Activated CD4-positive, alpha-beta T cell treated with anti-CD3 and anti-CD28 coated beads, Interleukin-10, Interleukin-2, amounts not matched to agents 100 ng/mL and 50 ng/mL, durations not matched to agents 16 hours and 8 hours (primary cell): ENCODE measurements around the gene ZNF814.
"Not testable (repeated sequence)": the region's sequence is repeated elsewhere in the genome, so short reads cannot be mapped to it uniquely, and the experiment has no call there.

Experiments
- DNase-seq: peaks from one replicate; pipeline ENCODE4 v3.0.0-alpha.2; 2020

The ZNF814 gene

DNA sequence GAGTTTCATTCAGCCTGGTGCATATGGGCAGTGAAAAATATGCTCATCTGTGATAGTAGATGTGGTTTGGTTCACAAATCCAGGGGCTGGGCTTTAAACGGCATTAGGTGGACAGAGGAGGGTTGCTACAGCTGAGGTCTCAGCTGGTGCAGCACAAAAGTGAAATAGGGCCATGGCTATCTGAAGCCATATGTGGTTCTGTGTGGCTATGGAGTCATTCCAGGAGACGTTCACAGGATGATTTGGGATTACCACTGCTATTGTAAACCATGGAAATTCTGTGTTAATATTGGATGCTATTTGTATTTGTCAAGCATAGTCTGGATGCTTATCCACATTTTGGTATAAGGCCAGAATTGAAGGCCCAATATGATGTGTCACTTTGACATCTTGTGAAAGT, 34.7 kb downstream of the ZNF814 start:
- not testable (repeated sequence) for DNase-seq

DNA sequence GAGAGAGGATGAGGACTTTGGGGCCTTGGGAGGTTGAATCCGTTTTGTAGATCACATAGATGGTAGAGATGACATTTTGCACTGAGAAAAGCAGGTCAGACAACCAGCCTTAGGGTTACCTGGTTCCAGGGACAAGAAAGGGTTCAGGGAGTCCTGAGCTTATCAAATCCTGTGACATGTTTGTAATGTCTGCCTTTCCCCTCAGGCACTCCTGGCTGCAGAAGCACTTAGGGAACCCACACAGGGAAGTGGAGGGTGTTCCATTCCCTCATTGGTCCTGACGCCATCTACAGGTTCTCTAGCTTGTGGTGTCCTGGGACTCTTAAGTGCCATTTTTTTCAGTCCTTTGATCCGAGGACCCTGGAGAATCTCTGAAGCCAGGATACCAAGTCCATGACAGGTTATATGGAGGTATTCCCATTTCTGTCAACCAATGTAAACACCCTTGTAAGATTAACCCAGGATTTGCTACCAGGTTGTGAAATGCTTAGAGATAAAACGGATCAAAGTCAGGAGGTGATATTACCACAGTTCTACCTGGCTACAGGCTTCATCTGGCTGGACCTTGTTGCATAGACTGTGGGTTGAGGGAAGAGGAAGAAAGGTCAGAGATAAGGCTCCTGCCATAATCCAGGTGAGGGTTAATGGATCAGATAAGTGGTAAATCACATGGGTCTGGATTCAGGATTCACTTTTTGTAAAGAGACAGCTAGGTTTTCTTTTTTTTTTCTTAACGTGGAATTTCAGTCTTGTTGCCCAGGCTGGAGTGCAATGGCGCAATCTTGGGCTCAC, 36.8 kb downstream of the ZNF814 start:
- not testable (repeated sequence) for DNase-seq

DNA sequence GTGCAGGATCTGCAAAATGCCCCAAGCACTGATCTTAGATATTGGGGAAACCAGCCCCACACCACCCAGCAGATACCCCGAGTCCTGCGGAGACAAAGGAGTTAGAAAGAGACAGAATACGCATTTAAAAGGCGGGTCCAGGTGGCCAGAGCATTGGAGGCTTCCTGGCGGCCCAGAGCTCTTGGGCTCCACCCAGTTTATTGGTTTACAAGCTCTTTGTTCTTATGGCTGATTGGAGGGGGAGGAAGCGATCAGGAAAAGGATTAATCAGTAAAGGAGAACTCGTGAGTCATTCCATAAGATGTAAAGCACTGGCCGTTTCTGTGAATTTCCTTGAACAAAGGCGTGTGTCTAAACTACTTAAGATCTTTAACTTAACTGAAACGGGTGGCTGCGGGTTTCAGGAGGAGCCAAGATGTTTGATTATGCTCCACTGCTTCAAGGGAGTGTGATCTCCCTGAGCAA, 38.3 kb downstream of the ZNF814 start:
- peak; percentile 39 for DNase-seq

DNA sequence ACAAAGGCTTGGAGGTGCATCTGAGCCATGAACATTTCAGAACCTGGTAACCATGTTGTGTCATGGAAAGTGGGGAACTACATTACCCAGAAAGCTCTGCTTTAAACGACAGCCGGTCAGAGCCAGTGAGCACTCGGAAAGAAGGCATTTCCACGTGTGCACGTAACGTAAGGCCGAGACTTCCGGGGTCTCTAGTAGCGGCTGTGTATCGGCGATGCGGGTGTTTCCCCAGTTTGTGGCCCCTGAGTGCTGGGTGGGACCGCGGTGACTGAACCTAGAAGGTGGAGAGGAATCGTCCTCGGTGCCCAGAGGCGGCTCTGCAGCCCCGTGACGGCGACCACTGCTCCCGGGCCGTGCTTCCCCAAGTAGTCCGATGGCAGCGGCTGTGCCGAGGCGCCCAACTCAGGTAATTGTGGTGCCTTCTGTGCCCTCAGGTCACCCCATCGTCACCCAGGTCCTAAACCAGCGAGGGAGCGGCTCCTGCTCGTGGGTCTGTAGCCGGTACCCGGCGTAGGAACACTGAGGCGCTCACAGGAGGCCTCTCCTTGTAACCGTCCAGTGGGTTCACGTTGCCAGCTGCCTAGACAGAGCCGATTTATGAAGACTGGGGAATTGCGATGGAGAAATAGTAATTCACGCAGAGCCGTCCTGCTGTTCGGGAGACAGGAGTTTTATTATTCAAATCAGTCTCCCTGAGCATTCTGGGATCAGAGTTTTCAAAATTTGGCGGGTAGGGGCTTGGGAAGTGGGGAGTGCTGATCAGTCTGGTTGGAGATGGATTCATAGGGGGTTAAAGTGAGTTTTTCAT, 39.0 kb downstream of the ZNF814 start, which contains the start of gene ZNF587:
TSS of gene ZNF587 (plus strand) at position 194 of the 808 bp plus-strand sequence. CDS start at position 374, 180 bp downstream.
- DNase-seq, result peak; percentile 89

DNA sequence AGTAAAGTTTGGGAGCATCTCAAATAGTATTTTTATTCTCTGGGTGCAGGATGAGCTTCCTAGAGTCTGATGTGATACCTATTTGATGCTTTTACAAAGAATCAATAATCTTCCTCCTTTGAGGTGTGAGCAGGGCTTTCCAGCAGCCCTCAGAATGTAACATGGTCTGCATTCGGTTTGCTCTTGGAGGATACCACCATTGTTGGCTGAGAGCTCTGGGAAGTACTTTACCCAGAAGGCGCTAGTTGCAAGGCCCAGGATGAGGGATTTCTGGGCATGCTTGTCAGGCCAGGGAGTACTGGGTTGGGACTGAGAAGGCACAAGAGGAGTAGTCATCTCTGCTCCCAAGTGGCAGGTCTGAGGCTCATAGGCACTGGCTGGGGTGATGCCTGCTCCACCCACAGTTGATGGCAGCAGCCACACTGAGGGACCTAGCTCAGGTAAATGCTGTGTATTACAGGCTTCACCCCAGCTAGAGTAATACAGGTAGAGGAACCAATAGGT, 39.6 kb downstream of the ZNF814 start:
- not testable (repeated sequence) for DNase-seq

DNA sequence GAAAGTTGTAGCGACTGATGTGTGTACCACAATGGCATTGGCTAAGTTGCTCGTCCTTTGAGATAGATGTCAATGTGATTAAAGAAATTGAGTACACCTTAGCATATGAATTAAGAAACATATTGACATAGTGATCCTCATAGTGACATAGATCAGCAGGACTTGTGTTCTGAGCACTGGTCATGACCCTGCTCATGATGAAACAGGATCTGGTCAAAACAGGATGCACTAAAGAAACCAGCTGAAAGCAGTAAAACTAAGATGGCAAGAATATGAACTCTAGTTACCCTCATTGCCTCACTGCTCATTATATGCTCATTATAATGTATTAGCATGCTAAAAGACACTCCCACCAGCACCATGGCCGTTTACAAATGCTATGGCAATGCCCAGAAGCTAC, 41.7 kb downstream of the ZNF814 start:
- not testable (repeated sequence) for DNase-seq

DNA sequence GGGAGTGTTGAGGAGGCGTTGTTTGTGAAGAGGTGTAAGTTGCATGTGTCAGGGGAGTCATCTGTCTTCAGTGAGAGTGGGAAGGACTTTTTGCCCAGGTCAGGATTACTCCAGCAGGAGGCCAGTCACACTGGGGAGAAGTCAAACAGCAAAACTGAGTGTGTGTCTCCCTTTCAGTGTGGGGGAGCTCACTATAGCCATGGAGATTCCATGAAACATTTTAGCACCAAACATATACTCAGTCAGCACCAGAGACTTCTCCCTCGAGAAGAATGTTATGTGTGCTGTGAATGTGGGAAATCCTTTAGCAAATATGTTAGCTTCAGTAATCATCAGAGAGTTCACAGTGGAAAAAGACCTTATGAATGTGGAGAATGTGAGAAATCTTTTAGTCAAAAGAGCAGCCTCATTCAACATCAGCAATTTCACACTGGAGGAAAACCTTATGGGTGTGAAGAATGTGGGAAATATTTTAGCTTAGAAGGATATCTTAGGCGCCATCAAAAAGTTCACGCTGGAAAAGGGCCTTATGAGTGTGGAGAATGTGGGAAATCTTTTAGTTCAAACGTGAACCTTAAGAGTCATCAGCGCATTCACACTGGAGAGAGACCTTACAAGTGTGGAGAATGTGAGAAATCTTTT, 47.6 kb downstream of the ZNF814 start:
- DNase-seq, result no peak

DNA sequence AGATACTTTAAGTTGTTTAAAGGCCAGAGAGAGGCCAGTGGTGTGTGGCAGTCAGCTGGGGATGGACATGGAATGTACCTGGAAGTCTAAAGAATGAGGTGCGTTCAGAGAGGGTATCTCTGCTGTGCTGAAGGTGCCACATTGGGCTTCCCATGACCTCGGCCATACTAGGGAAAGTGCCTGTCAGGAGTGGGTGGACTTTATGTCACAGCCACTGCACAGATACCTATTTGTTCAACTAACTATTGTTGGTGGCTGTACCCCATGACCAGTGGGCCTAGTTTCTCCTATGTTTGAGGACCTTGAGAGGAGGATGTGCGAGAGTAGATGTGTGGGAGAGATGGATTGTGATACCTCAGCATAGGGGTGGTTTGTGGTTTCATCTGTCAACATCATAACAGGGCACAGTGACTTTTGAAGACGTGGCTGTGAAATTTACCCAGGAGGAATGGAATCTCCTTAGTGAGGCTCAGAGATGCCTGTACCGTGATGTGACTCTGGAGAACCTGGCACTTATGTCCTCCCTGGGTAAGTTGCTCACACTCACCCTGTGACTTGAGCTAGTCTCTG, 50.1 kb downstream of the ZNF814 start:
- not testable (repeated sequence) for DNase-seq

DNA sequence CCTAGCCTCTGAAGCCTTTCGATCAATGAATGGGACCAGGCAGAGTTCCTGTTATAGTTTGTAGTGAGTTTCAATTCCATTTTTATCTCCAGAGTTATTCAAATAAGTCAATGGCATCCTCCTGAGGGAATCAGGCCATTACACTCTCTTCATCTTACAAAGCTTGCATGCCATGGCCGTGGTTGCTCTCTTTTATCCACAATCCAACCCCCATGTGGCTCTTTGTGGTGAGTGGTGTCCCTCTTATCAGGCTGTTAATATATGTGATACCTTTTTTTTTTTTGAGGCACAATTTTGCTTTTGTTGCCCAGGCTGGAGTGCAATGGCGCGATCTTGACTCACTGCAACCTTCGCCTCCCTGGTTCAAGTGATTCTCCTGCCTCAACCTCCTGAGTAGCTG, 51.8 kb downstream of the ZNF814 start:
- DNase-seq, result not testable (repeated sequence)

DNA sequence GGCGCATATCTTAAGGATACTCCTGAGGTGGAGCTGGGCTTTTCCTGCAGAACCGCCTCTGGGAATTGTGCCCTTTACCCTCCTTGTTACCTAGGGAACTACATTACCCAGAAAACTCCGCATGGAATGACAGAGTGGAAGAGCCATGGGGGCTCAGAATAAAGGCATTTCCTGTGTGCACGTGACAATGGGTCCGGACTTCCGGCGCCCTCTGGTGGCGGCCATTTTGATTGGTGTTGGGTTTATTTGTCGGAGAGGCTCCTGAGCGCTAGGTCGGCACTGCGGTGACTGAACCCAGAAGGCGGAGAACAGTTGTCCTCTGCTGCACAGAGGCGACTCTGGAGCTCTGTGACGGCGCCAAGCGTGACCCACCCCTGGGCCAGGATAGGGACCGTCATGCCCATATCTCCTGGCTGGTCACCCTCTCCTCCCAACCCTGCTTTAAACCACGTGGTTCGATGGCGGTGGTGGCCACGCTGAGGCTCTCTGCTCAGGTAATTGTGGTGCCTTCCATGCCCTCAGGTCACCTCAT, 58.7 kb downstream of the ZNF814 start, which contains the start of gene ZNF587B:
TSS of gene ZNF587B (plus strand) at position 229 of the 532 bp plus-strand sequence. CDS start at position 459, 230 bp downstream.
- DNase-seq, result peak; percentile 22

DNA sequence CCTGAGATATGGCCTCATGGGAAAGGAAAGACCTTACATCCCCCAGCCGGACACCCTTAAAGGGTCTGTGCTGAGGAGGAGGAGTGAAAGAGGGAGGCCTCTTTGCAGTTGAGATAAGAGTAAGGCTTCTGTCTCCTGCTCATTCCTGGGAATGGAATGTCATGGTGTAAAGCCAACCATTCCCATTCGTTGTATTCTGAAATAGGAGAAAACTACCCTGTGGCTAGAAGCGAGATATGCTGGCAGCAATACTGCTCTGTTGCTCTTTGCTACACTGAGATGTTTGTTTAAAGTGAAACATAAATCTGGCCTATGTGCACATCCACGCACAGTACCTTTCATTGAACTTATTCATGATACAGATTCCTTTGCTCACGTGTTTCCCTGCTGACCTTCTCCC, 59.5 kb downstream of the ZNF814 start:
- no peak for DNase-seq

DNA sequence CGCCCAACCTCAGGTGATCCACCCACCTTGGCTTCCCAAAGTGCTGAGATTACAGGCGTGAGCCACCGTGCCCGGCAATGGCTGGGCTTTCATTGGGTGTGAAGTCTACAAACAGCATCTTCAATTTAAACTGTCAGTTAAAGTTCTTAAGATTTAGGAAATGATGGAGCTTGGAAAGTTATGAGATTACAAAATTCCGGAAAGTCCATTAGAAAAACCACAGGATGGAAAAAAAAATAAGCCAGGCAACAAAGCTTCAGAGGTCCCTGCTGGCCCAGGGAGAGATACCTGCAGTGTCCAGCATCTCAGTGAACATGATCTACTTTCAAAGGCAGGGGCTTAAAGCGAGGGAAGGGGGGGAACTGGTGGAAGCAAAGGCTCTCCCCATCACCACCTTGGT, 63.3 kb downstream of the ZNF814 start:
- no peak for DNase-seq

DNA sequence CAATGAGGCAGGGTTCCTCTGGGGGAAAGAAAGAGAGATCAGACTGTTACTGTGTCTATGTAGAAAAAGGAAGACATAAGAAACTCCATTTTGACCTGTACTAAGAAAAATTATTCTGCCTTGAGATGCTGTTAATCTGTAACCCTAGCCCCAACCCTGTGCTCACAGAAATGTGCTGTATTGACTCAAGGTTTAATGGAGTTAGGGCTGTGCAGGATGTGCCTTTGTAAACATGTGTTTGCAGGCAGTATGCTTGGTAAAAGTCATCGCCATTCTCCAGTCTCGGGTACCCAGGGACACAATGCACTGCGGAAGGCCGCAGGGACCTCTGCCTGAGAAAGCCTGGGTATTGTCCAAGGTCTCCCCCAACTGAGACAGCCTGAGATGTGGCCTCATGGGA, 65.2 kb downstream of the ZNF814 start:
- DNase-seq, result not testable (repeated sequence)

DNA sequence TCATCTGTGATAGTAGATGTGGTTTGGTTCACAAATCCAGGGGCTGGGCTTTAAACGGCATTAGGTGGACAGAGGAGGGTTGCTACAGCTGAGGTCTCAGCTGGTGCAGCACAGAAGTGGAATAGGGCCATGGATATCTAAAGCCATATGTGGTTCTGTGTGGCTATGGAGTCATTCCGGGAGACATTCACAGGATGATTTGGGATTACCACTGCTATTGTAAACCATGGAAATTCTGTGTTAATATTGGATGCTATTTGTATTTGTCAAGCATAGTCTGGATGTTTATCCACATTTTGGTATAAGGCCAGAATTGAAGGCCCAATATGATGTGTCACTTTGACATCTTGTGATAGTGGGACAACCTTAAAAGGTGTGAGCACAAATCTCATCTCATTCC, 65.7 kb downstream of the ZNF814 start:
- not testable (repeated sequence) for DNase-seq

DNA sequence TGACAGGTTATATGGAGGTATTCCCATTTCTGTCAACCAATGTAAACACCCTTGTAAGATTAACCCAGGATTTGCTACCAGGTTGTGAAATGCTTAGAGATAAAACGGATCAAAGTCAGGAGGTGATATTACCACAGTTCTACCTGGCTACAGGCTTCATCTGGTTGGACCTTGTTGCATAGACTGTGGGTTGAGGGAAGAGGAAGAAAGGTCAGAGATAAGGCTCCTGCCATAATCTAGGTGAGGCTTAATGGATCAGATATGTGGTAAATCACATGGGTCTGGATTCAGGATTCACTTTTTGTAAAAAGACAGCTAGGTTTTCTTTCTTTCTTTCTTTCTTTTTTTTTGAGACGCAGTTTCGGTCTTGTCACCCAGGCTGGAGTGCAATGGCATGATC, 67.3 kb downstream of the ZNF814 start:
- DNase-seq, result not testable (repeated sequence)

DNA sequence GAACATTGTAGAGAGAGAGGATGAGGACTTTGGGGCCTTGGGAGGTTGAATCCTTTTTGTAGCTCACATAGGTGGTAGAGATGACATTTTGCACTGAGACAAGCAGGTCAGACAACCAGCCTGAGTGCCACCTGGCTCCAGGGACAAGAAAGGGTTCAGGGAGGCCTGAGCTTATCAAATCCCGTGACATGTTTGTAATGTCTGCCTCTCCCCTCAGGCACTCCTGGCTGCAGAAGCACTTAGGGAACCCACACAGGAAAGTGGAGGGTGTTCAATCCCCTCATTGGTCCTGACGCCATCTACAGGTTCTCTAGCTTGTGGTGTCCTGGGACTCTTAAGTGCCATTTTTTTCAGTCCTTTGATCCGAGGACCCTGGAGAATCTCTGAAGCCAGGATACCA, 67.7 kb downstream of the ZNF814 start:
- DNase-seq, result not testable (repeated sequence)

DNA sequence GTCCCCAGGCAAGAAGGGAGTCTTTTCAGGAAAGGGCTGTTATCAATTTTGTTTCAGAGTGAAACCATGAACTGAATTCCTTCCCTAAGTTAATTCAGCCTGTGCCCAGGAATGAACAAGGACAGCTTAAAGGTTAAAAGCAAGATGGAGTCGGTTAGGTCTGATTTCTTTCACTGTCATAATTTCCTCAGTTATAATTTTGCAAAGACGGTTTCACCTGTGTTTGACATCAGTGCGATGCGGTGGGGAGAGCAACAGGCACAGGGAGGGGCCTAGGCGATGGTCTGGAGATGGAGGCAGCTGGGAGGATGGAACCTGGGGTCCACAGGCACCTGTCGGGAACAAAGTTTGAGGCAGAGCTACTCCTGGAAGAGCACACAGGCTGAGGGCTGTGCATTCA, 68.2 kb downstream of the ZNF814 start:
- DNase-seq, result no peak

DNA sequence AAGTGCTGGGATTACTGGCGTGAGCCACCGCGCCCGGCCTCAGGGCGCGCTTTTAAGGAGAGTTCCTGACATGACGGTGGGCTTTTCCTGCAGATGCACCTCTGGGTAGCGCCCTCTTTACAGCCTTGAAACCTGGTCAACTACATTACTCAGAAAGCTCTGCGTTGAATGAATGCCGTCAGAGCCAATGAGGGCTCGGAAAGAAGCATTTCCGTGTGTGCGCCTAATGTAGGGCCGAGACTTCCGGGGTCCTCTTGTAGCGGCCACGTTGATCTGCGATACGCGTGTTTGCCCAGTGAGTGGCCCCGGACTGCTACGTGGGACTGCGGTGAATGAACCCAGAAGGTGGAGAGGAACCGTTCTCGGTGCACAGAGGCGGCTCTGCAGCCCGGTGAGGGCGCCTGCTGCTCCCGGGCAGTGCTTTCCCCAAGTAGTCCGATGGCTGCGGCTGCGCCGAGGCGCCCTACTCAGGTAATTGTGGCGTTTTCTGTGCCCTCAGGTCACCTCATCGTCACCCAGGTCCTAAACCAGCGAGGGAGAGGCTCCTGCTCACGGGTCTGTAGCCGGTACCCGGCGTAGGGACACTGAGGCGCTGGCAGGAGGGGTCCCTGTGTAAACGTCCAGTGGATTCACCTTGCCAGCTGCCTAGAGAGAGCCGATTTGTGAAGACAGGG, 69.2 kb downstream of the ZNF814 start:
- DNase-seq, result peak; percentile 92

DNA sequence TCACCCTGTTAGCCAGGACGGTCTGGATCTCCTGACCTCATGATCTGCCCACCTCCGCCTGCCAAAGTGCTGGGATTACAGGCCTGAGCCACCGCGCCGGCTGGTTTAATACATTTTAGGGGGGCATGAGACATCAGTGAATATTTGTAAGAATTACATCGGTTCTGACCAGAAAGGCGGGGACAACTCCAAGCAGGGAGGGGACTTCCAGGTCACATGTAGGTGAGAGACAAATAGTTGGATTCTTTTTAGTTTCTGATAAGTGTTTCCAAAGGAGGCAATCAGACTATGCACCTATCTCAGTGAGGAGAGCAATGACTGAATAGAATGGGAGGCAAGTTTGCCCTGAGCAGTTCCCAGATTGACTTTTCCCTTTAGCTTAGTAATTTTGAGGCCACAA, 70.5 kb downstream of the ZNF814 start:
- no peak for DNase-seq

DNA sequence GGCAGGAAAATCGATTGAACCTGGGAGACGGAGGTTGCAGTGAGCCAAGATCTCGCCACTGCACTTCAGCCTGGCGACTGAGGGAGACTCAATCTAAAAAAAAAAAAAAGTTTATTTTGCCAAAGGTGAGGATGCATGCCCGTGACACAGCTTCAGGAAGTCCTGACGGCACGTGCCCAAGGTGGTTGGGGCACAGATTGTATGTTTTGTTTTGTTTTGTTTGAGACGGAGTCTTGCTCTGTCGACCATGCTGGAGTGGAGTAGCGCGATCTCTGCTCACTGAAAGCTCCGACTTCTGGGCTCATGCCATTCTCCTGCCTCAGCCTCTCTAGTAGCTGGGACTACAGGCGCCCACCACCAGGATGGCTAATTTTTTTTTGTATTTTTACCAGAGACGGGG, 70.9 kb downstream of the ZNF814 start:
- DNase-seq, result no peak

DNA sequence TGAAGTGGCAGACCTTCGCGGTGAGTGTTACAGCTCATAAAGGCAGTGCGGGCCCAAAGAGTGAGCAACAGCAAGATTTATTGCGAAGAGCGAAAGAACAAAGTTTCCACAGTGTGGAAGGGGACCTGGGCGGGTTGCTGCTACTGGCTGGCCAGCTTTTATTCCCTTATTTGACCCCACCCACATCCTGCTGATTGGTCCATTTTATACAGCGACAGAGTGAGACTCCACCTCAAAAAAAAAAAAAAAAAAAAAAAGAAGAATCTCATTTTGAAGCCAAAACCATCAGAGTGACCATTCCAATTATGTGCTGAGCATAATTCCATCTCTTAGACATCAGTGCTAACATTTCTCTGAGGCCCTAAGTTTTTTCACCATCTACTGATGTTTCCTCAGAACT, 72.2 kb downstream of the ZNF814 start:
- peak; percentile 8 for DNase-seq
